T-helper 1 cell treated with Interleukin-12 subunit alpha and Interleukin-12 subunit beta and Interleukin-4 antibody, amounts not matched to agents 30 μg/mL and 1 μg/mL, for 36 hours (primary cell): Measurements from ENCODE around the gene TAB3.
A peak's percentile ranks its signal among the peaks of the same experiment; 100 is the strongest.

Experiments
- H3K27ac Mint-ChIP-seq: one replicate; pipeline ENCODE4 v1.8.0; 2021; ENCODE audit warnings: mild to moderate bottlenecking, mixed read lengths
- H3K27me3 Mint-ChIP-seq: one replicate; pipeline ENCODE4 v1.8.0; 2021; ENCODE audit warnings: low read depth, mixed read lengths
- H3K36me3 Mint-ChIP-seq: one replicate; pipeline ENCODE4 v1.8.0; 2021; ENCODE audit warnings: low read depth, mixed read lengths
- H3K4me1 Mint-ChIP-seq: one replicate; pipeline ENCODE4 v1.8.0; 2021; ENCODE audit warnings: low read depth, mixed read lengths
- H3K4me3 Mint-ChIP-seq: one replicate; pipeline ENCODE4 v1.8.0; 2021; ENCODE audit warnings: mild to moderate bottlenecking, moderate library complexity, mixed read lengths
- H3K9me3 Mint-ChIP-seq: one replicate; pipeline ENCODE4 v1.8.0; 2021; ENCODE audit warnings: mixed read lengths

Gene TAB3

DNA sequence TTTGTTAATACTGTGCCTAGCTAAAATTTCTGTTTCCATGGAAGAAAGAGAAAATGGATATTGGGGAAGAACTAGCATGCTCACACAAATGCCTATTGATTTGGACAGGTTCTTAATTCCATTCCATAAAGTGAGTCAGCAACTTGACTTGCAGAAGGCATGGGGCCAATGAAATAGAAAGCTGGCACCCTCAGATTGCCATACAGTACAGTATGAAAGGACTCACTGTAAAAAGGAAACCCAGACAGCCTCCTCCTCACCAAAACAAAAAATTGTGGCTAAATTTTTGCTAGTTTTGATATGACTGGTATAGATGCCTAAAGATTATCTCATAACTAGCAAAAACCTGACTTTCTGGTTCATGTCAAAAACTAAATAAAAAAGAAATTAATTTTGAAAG, 11.2 kb upstream of the TAB3 start:
- peaks cover 27% of the 10 kb centered on the region for H3K27me3 Mint-ChIP-seq

GRCh38 chrX:30898886-30899285, 9.8 kb upstream of the TAB3 start:
- Mint-ChIP-seq H3K27ac (no peak overlapping the region), H3K9me3 (no peaks in the 10 kb centered on the region), H3K27me3 (peaks cover 19% of the 10 kb centered on the region), H3K4me3 (no peak overlapping the region), H3K4me1 (peaks cover 9% of the 10 kb centered on the region), H3K36me3 (peaks cover 2% of the 10 kb centered on the region)

More for the DNA sequence above, 11.2 kb upstream of the TAB3 start:
- Mint-ChIP-seq H3K4me1 (peaks cover 9% of the 10 kb centered on the region), H3K4me3 (peak overlapping the region; percentile 6), H3K9me3 (no peaks in the 10 kb centered on the region), H3K36me3 (peaks cover 2% of the 10 kb centered on the region), H3K27ac (no peak overlapping the region)

DNA sequence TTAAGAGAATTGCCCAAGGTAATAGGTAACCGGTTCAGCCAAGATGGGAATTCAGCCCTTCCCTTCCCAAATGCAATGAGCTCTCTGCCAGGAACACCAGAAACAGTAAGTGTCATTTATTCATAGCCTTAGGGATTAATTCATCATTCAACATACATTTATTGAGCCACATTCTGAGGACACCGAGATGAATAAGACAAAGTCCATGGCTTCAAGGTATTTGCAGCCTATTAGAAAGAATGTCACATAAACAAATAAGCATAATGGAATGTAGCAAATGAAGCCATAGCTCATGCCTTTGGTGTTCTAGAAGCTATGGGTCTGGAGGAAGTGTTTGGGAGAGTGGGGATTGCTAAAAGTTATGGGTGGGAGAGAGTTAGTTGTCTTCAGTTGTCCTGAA, 6.3 kb upstream of the TAB3 start:
- Mint-ChIP-seq H3K9me3 (no peaks in the 10 kb centered on the region), H3K36me3 (peaks cover 2% of the 10 kb centered on the region), H3K27me3 (peaks cover 9% of the 10 kb centered on the region), H3K4me1 (peaks cover 10% of the 10 kb centered on the region), H3K4me3 (no peak overlapping the region), H3K27ac (no peak overlapping the region)

GRCh38 chrX:30893206-30893605, 4.2 kb upstream of the TAB3 start:
- Mint-ChIP-seq H3K36me3 (no peaks in the 10 kb centered on the region), H3K9me3 (no peaks in the 10 kb centered on the region), H3K4me3 (no peak overlapping the region), H3K27ac (no peak overlapping the region), H3K27me3 (peaks cover 9% of the 10 kb centered on the region), H3K4me1 (peaks cover 7% of the 10 kb centered on the region)

- H3K27ac Mint-ChIP-seq = no peak overlapping the region
- no peaks in the 10 kb centered on the region for H3K36me3 Mint-ChIP-seq
These were observed 3.5 kb upstream of the TAB3 start for GRCh38 chrX:30892591-30892990.

GRCh38 chrX:30888526-30889146, 418 bp downstream of the TAB3 start:
- Mint-ChIP-seq H3K9me3 (no peaks in the 10 kb centered on the region), H3K27ac (peak overlapping the region; percentile 72), H3K36me3 (peaks cover 6% of the 10 kb centered on the region), H3K4me1 (peaks cover 18% of the 10 kb centered on the region), H3K4me3 (peak overlapping the region; percentile 84), H3K27me3 (no peaks in the 10 kb centered on the region)

More at GRCh38 chrX:30892591-30892990, 3.5 kb upstream of the TAB3 start:
- Mint-ChIP-seq H3K27me3 (peaks cover 9% of the 10 kb centered on the region), H3K4me1 (peaks cover 11% of the 10 kb centered on the region), H3K9me3 (no peaks in the 10 kb centered on the region), H3K4me3 (no peak overlapping the region)

- Mint-ChIP-seq H3K4me1 (peaks cover 21% of the 10 kb centered on the region), H3K9me3 (no peaks in the 10 kb centered on the region), H3K27ac (peak overlapping the region; percentile 72), H3K4me3 (peak overlapping the region; percentile 84), H3K36me3 (peaks cover 6% of the 10 kb centered on the region), H3K27me3 (no peaks in the 10 kb centered on the region)
These were observed 1.3 kb downstream of the TAB3 start for GRCh38 chrX:30887721-30888120.

DNA sequence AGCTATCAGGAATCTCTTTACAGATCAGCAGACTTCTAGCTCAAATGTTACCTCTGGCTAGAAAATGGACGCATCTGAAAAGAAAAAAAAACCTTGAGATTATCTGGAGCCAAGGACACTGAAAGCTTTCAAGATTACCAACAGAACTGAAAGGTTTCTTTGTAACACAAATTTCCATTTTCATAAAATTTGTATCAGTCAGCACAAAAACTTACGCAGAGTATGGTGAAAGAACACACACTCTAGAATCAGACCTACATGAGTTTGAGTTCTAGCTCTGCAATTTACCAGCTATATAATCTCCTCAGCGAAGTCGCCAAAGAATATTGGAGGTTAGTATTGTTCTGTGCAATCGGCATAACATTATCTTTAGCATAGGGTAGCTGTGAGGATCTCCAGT, 1.8 kb downstream of the TAB3 start:
- H3K27ac Mint-ChIP-seq = no peak overlapping the region
- H3K4me1 Mint-ChIP-seq = peaks cover 23% of the 10 kb centered on the region
- H3K27me3 Mint-ChIP-seq = no peaks in the 10 kb centered on the region
- peak overlapping the region; percentile 84 for H3K4me3 Mint-ChIP-seq
- no peaks in the 10 kb centered on the region for H3K9me3 Mint-ChIP-seq
- H3K36me3 Mint-ChIP-seq = peaks cover 9% of the 10 kb centered on the region

DNA sequence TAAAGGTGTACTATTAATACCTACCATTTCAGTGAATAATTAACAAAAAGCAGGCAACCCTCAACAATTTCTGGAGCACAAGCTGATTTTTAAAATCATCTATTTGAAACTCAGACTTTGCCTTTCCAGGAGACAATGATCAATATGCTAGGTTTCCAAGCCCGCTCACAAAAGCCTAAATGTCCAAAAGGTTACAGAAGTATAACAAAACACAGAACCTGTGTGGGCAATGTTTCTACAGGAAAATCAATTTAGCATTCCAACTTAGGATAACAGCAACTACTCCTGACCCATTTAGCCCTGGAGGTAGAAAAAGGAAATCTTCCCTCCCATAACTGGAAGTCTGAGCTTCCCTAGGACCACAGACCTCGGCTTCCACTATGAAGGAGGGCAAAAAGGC, 3.9 kb downstream of the TAB3 start:
- no peak overlapping the region for H3K27ac Mint-ChIP-seq
- peaks cover 35% of the 10 kb centered on the region for H3K4me1 Mint-ChIP-seq
- no peaks in the 10 kb centered on the region for H3K27me3 Mint-ChIP-seq
- peaks cover 13% of the 10 kb centered on the region for H3K36me3 Mint-ChIP-seq
- H3K9me3 Mint-ChIP-seq = no peaks in the 10 kb centered on the region
- no peak overlapping the region for H3K4me3 Mint-ChIP-seq

GRCh38 chrX:30883138-30883537, 5.9 kb downstream of the TAB3 start:
- Mint-ChIP-seq H3K4me1 (peaks cover 31% of the 10 kb centered on the region), H3K36me3 (peaks cover 15% of the 10 kb centered on the region), H3K27ac (no peak overlapping the region), H3K4me3 (no peak overlapping the region), H3K9me3 (no peaks in the 10 kb centered on the region), H3K27me3 (no peaks in the 10 kb centered on the region)

DNA sequence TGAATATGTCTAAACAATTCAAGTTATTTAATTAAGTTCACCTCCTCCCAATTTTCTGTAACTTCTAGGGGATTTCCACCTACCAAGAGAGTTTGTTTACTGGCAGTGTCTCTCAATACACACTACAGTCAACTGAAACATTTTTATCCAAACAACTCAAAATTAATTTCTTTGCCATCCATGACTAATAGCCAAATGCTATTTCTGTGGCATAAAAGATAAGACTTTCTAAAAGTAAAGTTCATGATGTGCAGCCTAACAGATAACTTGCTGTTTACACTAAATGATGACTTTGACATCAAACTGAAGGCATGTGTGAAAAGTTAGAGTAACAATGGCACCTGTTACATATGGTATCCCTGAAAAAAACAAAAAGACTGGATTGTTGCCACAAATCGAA, 7.3 kb downstream of the TAB3 start:
- H3K27ac Mint-ChIP-seq = peak overlapping the region; percentile 67
- H3K27me3 Mint-ChIP-seq = no peaks in the 10 kb centered on the region
- no peak overlapping the region for H3K4me3 Mint-ChIP-seq
- peaks cover 29% of the 10 kb centered on the region for H3K4me1 Mint-ChIP-seq
- no peaks in the 10 kb centered on the region for H3K9me3 Mint-ChIP-seq
- H3K36me3 Mint-ChIP-seq = peaks cover 20% of the 10 kb centered on the region

DNA sequence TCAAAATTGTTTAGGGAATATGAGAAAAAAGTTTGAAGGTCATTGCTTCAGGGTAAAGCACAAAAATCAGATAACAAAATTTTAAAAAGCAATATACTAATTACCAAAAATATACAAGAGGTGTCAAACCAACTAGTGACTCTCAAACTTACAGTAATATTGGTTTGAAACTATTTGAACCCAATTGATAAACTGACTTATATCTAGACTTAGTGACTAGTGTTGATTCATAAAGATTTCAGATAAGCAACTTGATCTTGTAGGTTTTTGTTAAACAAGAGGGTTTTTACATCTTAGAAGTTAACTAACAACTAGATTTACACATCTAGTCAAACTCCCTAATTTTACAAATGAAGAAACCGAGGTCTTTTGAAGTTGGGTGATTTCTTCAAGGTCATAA, 7.7 kb downstream of the TAB3 start:
- Mint-ChIP-seq H3K27me3 (no peaks in the 10 kb centered on the region), H3K27ac (peak overlapping the region; percentile 67), H3K9me3 (no peaks in the 10 kb centered on the region), H3K4me1 (peaks cover 32% of the 10 kb centered on the region), H3K36me3 (peaks cover 21% of the 10 kb centered on the region), H3K4me3 (no peak overlapping the region)

GRCh38 chrX:30880058-30880457, 9.0 kb downstream of the TAB3 start:
- H3K4me1 Mint-ChIP-seq = peaks cover 30% of the 10 kb centered on the region
- peaks cover 17% of the 10 kb centered on the region for H3K36me3 Mint-ChIP-seq
- H3K4me3 Mint-ChIP-seq = no peak overlapping the region
- H3K9me3 Mint-ChIP-seq = no peaks in the 10 kb centered on the region
- H3K27me3 Mint-ChIP-seq = no peaks in the 10 kb centered on the region
- H3K27ac Mint-ChIP-seq = peak overlapping the region; percentile 36

GRCh38 chrX:30876367-30876766, 12.7 kb downstream of the TAB3 start:
- H3K9me3 Mint-ChIP-seq = no peaks in the 10 kb centered on the region
- no peaks in the 10 kb centered on the region for H3K27me3 Mint-ChIP-seq
- peaks cover 20% of the 10 kb centered on the region for H3K4me1 Mint-ChIP-seq
- no peak overlapping the region for H3K4me3 Mint-ChIP-seq
- peaks cover 13% of the 10 kb centered on the region for H3K36me3 Mint-ChIP-seq
- no peak overlapping the region for H3K27ac Mint-ChIP-seq

DNA sequence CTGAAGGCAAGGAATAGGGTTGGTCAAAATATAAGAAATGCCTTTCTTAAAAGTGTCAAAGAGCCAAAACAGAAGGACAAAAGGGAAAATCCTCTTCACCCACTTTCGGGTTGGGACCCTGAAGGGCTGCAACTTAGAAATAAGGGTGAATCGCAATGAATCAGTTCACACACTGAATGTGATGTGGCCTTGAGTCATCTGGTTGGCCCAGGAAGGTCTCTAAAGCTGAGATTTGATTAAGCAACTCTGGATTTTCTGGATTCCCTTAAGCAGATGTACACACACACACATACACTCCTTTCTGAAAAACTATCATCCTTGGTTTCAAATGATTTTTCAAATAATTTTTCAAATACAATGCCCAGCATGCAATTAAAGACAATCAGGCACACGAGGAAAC, 13.1 kb downstream of the TAB3 start:
- Mint-ChIP-seq H3K27ac (no peak overlapping the region), H3K9me3 (no peaks in the 10 kb centered on the region), H3K36me3 (peaks cover 13% of the 10 kb centered on the region), H3K4me1 (peaks cover 18% of the 10 kb centered on the region), H3K27me3 (no peaks in the 10 kb centered on the region), H3K4me3 (no peak overlapping the region)

GRCh38 chrX:30874851-30875250, 14.2 kb downstream of the TAB3 start:
- Mint-ChIP-seq H3K4me1 (peaks cover 8% of the 10 kb centered on the region), H3K27ac (no peak overlapping the region), H3K27me3 (no peaks in the 10 kb centered on the region), H3K9me3 (no peaks in the 10 kb centered on the region), H3K36me3 (peaks cover 7% of the 10 kb centered on the region), H3K4me3 (no peak overlapping the region)
